H1 (cell line): ENCODE measurements around the gene AGAP1. TPM values are rescaled to one million over a fixed set of nuclear protein-coding genes. Genes with fewer than 3 reads are reported as not detected.

Experiments used
- CTCF ChIA-PET: fragments of 300-600 bp; sonication (Branson Sonifier 250); formaldehyde crosslinking; loops from one replicate; lab custom pipeline; 2021; ENCODE audit not compliant: partially characterized antibody; lab: Charles Lee
- POLR2A ChIA-PET: fragments of 300-600 bp; sonication (Branson Sonifier 250); formaldehyde crosslinking; loops from one replicate; lab custom pipeline; 2021; ENCODE audit warnings: inconsistent platforms; ENCODE audit not compliant: partially characterized antibody; lab: Charles Lee
- DNase-seq, 2 experiments: peaks; one replicate each; pipeline versions ENCODE4 v3.0.0 to v3.0.0-alpha.2; 2010 to 2022; ENCODE audit warnings: low spot score in 2 of 2, low read depth in 1 of 2, mixed read lengths in 1 of 2
- FAIRE-seq: peaks from 2 replicates; lab custom pipeline; 2011; peaks lifted over from hg19 to GRCh38; lab: Jason Lieb, UNC
- H2AFZ ChIP-seq: 2 replicates; pipeline ENCODE4 v1.8.1; 2012; ENCODE audit warnings: low read length, inconsistent platforms
- H2AK5ac ChIP-seq: 2 replicates; pipeline ENCODE4 v1.6.1; 2013; ENCODE audit warnings: low read depth, low read length
- H2BK120ac ChIP-seq: replicated peaks from 2 replicates; pipeline ENCODE3; 2013; ENCODE audit warnings: low read depth, low read length, inconsistent platforms
- H2BK12ac ChIP-seq: 2 replicates; pipeline ENCODE4 v1.6.1; 2013; ENCODE audit warnings: low read depth, low read length
- H2BK15ac ChIP-seq: 2 replicates; pipeline ENCODE4 v1.6.1; 2013; ENCODE audit warnings: low read length
- H2BK20ac ChIP-seq: 2 replicates; pipeline ENCODE4 v1.6.1; 2013; ENCODE audit warnings: low read length
- H2BK5ac ChIP-seq: 2 replicates; pipeline ENCODE4 v1.6.1; 2013; ENCODE audit warnings: low read depth, low read length
- H3K14ac ChIP-seq: 2 replicates; pipeline ENCODE4 v1.6.1; 2013; ENCODE audit warnings: inconsistent platforms; ENCODE audit not compliant: insufficient read length
- H3K18ac ChIP-seq: 2 replicates; pipeline ENCODE4 v1.6.1; 2013; ENCODE audit warnings: low read length; ENCODE audit errors: extremely low read depth
- H3K23ac ChIP-seq: 2 replicates; pipeline ENCODE4 v1.6.1; 2013; ENCODE audit warnings: inconsistent platforms; ENCODE audit not compliant: insufficient read length
- H3K23me2 ChIP-seq: 2 replicates; pipeline ENCODE4 v1.6.1; 2013; ENCODE audit warnings: low read depth, low read length
- H3K27ac ChIP-seq: 2 replicates; pipeline ENCODE4 v1.6.1; 2011; ENCODE audit warnings: low read depth, low read length, inconsistent platforms
- H3K27me3 ChIP-seq, 4 experiments: replicated peaks in 1 of 4; 1 replicate in 1 of 4; 2 replicates in 3 of 4; pipeline versions ENCODE4 v1.6.1 to v1.8.1; 2011 to 2013; ENCODE audit warnings: low read length in 3 of 4, mild to moderate bottlenecking in 3 of 4, inconsistent platforms in 2 of 4, mixed read lengths in 2 of 4, moderate library complexity in 1 of 4; ENCODE audit not compliant: control insufficient read depth in 3 of 4, insufficient read depth in 3 of 4; ENCODE audit errors: extremely low read depth in 1 of 4
- H3K36me3 ChIP-seq, 4 experiments: 2 replicates each; pipeline versions ENCODE4 v1.6.1 to v1.8.1; 2011 to 2013; ENCODE audit warnings: mild to moderate bottlenecking in 4 of 4, low read length in 3 of 4, moderate library complexity in 2 of 4, control low read depth in 1 of 4, inconsistent platforms in 1 of 4; ENCODE audit not compliant: insufficient read depth in 4 of 4, control insufficient read depth in 2 of 4
- H3K4ac ChIP-seq: replicated peaks from 2 replicates; pipeline ENCODE3; 2013; ENCODE audit warnings: low read length, low read depth, mixed read lengths, inconsistent platforms; ENCODE audit not compliant: insufficient read length
- H3K4me1 ChIP-seq, 4 experiments: replicated peaks in 1 of 4; 1 replicate in 1 of 4; 2 replicates in 3 of 4; pipeline versions ENCODE4 v1.6.1 to v1.8.1; 2011 to 2013; ENCODE audit warnings: low read length in 3 of 4, inconsistent platforms in 2 of 4, mixed read lengths in 1 of 4; ENCODE audit not compliant: insufficient read depth in 4 of 4, control insufficient read depth in 3 of 4
- H3K4me2 ChIP-seq, 2 experiments: 2 replicates each; pipeline versions ENCODE4 v1.6.1 to v1.8.1; 2011 to 2013; ENCODE audit warnings: low read depth in 2 of 2, low read length in 2 of 2, control low read depth in 1 of 2, inconsistent platforms in 1 of 2, mild to moderate bottlenecking in 1 of 2; ENCODE audit not compliant: insufficient read depth in 1 of 2
- H3K4me3 ChIP-seq, 4 experiments: fragments of 200-600, 300-600 bp in 1 of 4; sonication (generic), shearing (Covaris generic), sonication (Bioruptor Twin) in 1 of 4; 2 replicates each; pipeline versions ENCODE4 v1.5.1 to v1.8.1; 2011 to 2016; ENCODE audit warnings: low read length in 4 of 4, low read depth in 3 of 4, control low read depth in 2 of 4, inconsistent platforms in 2 of 4, mild to moderate bottlenecking in 2 of 4, mixed read lengths in 1 of 4, moderate library complexity in 1 of 4; ENCODE audit not compliant: insufficient read depth in 2 of 4; ENCODE audit errors: extremely low read depth in 1 of 4
- H3K56ac ChIP-seq: replicated peaks from 2 replicates; pipeline ENCODE3; 2013; ENCODE audit warnings: low read depth, mild to moderate bottlenecking, mixed read lengths, low read length, inconsistent platforms; ENCODE audit not compliant: insufficient read length
- H3K79me1 ChIP-seq: 2 replicates; pipeline ENCODE4 v1.6.1; 2013; ENCODE audit warnings: low read depth, low read length, control low read depth
- H3K79me2 ChIP-seq, 2 experiments: 2 replicates each; pipeline versions ENCODE4 v1.6.1 to v1.8.1; 2012 to 2013; ENCODE audit warnings: low read length in 2 of 2, mild to moderate bottlenecking in 2 of 2, inconsistent platforms in 1 of 2; ENCODE audit not compliant: insufficient read depth in 2 of 2, control insufficient read depth in 1 of 2
- H3K9ac ChIP-seq, 4 experiments: replicated peaks in 1 of 4; 1 replicate in 1 of 4; 2 replicates in 3 of 4; pipeline versions ENCODE4 v1.6.1 to v1.8.1; 2011 to 2013; ENCODE audit warnings: low read depth in 3 of 4, low read length in 3 of 4, control low read depth in 2 of 4, mild to moderate bottlenecking in 2 of 4, moderate library complexity in 2 of 4, inconsistent platforms in 1 of 4; ENCODE audit errors: extremely low read depth in 1 of 4
- H3K9me3 ChIP-seq, 2 experiments: 2 replicates each; pipeline versions ENCODE4 v1.6.1 to v1.8.1; 2012 to 2013; ENCODE audit warnings: mild to moderate bottlenecking in 2 of 2, moderate library complexity in 2 of 2, control low read depth in 1 of 2, inconsistent platforms in 1 of 2, low read depth in 1 of 2, low read length in 1 of 2, mixed read lengths in 1 of 2; ENCODE audit not compliant: insufficient read depth in 2 of 2
- H4K20me1 ChIP-seq, 2 experiments: replicated peaks in 1 of 2; 2 replicates each; pipeline versions ENCODE3 to v1.8.1; 2011 to 2013; ENCODE audit warnings: inconsistent platforms in 2 of 2, low read length in 2 of 2, mild to moderate bottlenecking in 1 of 2; ENCODE audit not compliant: insufficient read depth in 2 of 2, control insufficient read depth in 1 of 2
- H4K5ac ChIP-seq: 2 replicates; pipeline ENCODE4 v1.6.1; 2013; ENCODE audit warnings: low read length, low read depth, mixed read lengths, inconsistent platforms; ENCODE audit not compliant: insufficient read length
- H4K8ac ChIP-seq: 2 replicates; pipeline ENCODE4 v1.8.0; 2013; ENCODE audit warnings: mild to moderate bottlenecking, moderate library complexity, low read length, inconsistent platforms; ENCODE audit not compliant: insufficient read depth; ENCODE audit errors: extremely low read depth
- H4K91ac ChIP-seq: replicated peaks from 2 replicates; pipeline ENCODE3; 2013; ENCODE audit warnings: low read length, mixed read lengths, inconsistent platforms; ENCODE audit not compliant: insufficient read length
- ATF2 ChIP-seq: IDR thresholded peaks from 2 replicates; pipeline ENCODE4 v1.6.1; 2012; ENCODE audit warnings: low read length, inconsistent platforms
- CHD2 ChIP-seq: IDR thresholded peaks from 2 replicates; pipeline ENCODE4 v1.6.1; 2012; ENCODE audit warnings: low read length, improper control_type of control experiment
- E2F6 ChIP-seq: IDR thresholded peaks from 2 replicates; pipeline ENCODE4 v1.6.1; 2012; ENCODE audit warnings: inconsistent platforms
- HDAC6 ChIP-seq: IDR thresholded peaks from one replicate; pipeline ENCODE4 v1.7.1; 2012; ENCODE audit warnings: low read depth, mild to moderate bottlenecking, inconsistent platforms, low read length, moderate library complexity
- RXRA ChIP-seq: IDR thresholded peaks from 2 replicates; pipeline ENCODE4 v1.6.1; 2011; ENCODE audit warnings: low read depth, mild to moderate bottlenecking, low read length, moderate library complexity; ENCODE audit not compliant: insufficient read depth
- SIRT6 ChIP-seq: IDR thresholded peaks from one replicate; pipeline ENCODE4 v1.7.1; 2012; ENCODE audit warnings: low read length, inconsistent platforms
- ZNF274 ChIP-seq: IDR thresholded peaks from 2 replicates; pipeline ENCODE4 v1.7.0; 2012; ENCODE audit warnings: low read length, borderline replicate concordance; ENCODE audit errors: extremely low read depth
- WGBS, 2 experiments: shearing (Covaris generic) in 1 of 2; methylation state at CpG; one replicate each; pipeline versions ENCODE4 v1.1.6 to v1.1.7; 2013 to 2015; ENCODE audit warnings: low lambda C conversion rate in 2 of 2, mixed read lengths in 2 of 2, inconsistent platforms in 1 of 2, low coverage in 1 of 2, missing lambda C conversion rate in 1 of 2; ENCODE audit not compliant: insufficient replicate concordance in 2 of 2, insufficient coverage in 1 of 2, insufficient read length in 1 of 2; ENCODE audit errors: extremely low coverage in 1 of 2, missing lambda C conversion rate in 1 of 2; 5-methylcytosine and 5-hydroxymethylcytosine counted together
- polyA plus RNA-seq, 7 experiments: library from polyadenylated mRNA; depleted of rRNA in 3 of 7; stranded (reverse) in 5 of 7; unstranded in 2 of 7; fragments of >200 nt in 5 of 7; fragments of 200-250 nt in 2 of 7; gene quantifications; 1 replicate in 5 of 7; 2 replicates in 1 of 7; 4 replicates in 1 of 7; pipeline versions ENCODE4 v1.2.1 to v1.2.3, GENCODE V29; 2011 to 2013; ENCODE audit warnings: missing spikeins in 2 of 7, mixed read lengths in 2 of 7
- total RNA-seq: library from RNA; stranded (reverse); fragmentation: NEBNext Ultra II Directional; extraction: Animal tissue kit (Norgen Biotek cat#: 25700); gene quantifications from 2 replicates; pipeline ENCODE4 v1.2.1, GENCODE V29; 2021
- TF ChIP-seq, protein P1 (sequence below): IDR thresholded peaks from 2 replicates; pipeline ENCODE4 v1.6.1; 2011; ENCODE audit warnings: low read depth, mild to moderate bottlenecking, low read length; ENCODE audit not compliant: insufficient read depth
- TF ChIP-seq, protein P2 (sequence below): IDR thresholded peaks from 2 replicates; pipeline ENCODE4 v1.6.1; 2012; ENCODE audit warnings: inconsistent platforms

Gene AGAP1
- total and polyA plus RNA-seq, 2 of the 8 experiments (the other 6 are each of a cell fraction or from before 2014, with no cell fraction given): 18.1 to 39.4 TPM

DNA sequence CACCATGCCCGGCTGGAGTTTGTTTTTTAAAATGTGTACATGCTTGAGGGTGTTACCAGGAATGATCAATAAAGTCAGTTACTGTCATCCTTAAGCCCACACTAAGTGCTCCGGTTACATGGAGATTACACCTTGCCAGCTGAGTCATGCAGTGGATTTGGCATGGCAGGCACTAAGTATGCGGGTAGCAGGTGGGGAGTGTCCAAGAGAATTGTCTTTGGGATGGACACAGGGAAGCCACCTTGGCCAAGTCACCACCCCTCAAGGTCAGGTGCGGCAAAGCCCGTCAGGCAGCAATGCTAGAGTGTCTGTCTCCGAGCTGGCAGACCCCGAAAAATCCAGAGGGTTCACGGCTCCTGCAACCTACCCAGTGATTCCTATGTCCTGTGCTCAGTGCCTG is 619.6 kb downstream of the AGAP1 start:
- Histone ChIP-seq H3K4me3 (no peak overlapping the region), H3K4me2 (no peak overlapping the region), H3K4ac (no peak overlapping the region), H2BK12ac (no peak overlapping the region), H3K27ac (no peak overlapping the region; the same call in 1 of the 2 replicates), H2AFZ (no peak overlapping the region), H2BK5ac (no peak overlapping the region), H3K9me3 (no peaks in the 10 kb centered on the region), H3K36me3 (no peaks in the 10 kb centered on the region; a peak in 1 of 8 replicates), H3K23me2 (no peaks in the 10 kb centered on the region), H2AK5ac (no peak overlapping the region), H3K56ac (no peak overlapping the region), H2BK20ac (no peak overlapping the region), H4K20me1 (peaks cover 0 to 9% of the 10 kb centered on the region in 2 experiments), H4K91ac (no peak overlapping the region), H3K79me2 (no peaks in the 10 kb centered on the region), H3K18ac (no peak overlapping the region), H3K9ac (no peak overlapping the region), H4K5ac (no peak overlapping the region), H2BK120ac (no peak overlapping the region), H3K23ac (no peak overlapping the region), H3K79me1 (no peaks in the 10 kb centered on the region), H3K27me3 (peaks cover 0 to 13% (median 6%) of the 10 kb centered on the region in 4 experiments; a peak in 5 of 7 replicates), H4K8ac (no peak overlapping the region), H3K14ac (no peak overlapping the region), H2BK15ac (no peak overlapping the region), H3K4me1 (peaks cover 0 to 12% (median 7%) of the 10 kb centered on the region in 4 experiments; a peak in 5 of 7 replicates)
- POLR2A ChIA-PET: interaction anchor here (1.1 kb wide), 1 partner anchor 126 kb away, joined by 3 read pairs; no protein-coding TSS in a partner anchor
- FAIRE-seq (no peak), DNase-seq (no peak)
- WGBS, 2 experiments: 90% methylated on average over 8 of the region's 8 CpGs; no CpG with 5 or more reads in 1 of the 2 experiments
- CTCF ChIA-PET: interaction anchor here (0.7 to 2.4 kb wide), 3 partner anchors 13 to 64 kb away, joined by 3 to 10 read pairs (median 5); no protein-coding TSS in a partner anchor
- no peak for TF ChIP-seq SIRT6
- TF ChIP-seq HDAC6: no peak
- TF ChIP-seq, protein P1, sequence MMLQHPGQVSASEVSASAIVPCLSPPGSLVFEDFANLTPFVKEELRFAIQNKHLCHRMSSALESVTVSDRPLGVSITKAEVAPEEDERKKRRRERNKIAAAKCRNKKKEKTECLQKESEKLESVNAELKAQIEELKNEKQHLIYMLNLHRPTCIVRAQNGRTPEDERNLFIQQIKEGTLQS: no peak
- no peak for TF ChIP-seq CHD2
- TF ChIP-seq, protein P2, sequence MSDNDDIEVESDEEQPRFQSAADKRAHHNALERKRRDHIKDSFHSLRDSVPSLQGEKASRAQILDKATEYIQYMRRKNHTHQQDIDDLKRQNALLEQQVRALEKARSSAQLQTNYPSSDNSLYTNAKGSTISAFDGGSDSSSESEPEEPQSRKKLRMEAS: no peak
- TF ChIP-seq ZNF274: no peak
- TF ChIP-seq ATF2: no peak
- TF ChIP-seq E2F6: no peak
- TF ChIP-seq RXRA: no peak
